ENCODE data around the gene TMPRSS13. TPM values are rescaled to one million over a fixed set of nuclear protein-coding genes. Genes with fewer than 3 reads are reported as not detected.

Gene TMPRSS13
- polyA plus RNA-seq, 1 experiment, result not detected

DNA sequence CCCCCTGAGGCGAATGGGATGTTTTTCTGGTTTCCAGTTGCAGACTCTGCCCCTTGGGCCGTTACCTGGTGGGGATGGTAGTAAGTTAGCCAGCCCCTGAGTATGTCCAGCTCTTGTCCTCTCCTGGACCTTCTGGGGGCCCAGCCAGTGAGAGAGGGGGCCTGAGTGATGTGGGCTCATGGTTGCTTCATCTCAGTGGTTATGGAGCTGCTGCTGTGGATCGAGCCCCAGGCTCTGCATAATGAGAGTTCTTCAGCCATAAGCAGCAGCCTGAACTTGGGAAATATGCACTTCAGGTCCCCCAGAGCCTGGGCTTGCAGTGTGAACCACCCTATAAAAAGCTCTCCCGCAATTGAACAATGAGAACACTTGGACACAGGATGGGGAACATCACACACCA is 5.9 kb downstream of the TMPRSS13 start:
- H3K36me3 ChIP-seq (ENCODE audit: control insufficient read depth, insufficient read depth, low read length), result no peaks in the 10 kb centered on the region
- no peak for DNase-seq (ENCODE audit: low read depth)
- TF ChIP-seq, protein P1, sequence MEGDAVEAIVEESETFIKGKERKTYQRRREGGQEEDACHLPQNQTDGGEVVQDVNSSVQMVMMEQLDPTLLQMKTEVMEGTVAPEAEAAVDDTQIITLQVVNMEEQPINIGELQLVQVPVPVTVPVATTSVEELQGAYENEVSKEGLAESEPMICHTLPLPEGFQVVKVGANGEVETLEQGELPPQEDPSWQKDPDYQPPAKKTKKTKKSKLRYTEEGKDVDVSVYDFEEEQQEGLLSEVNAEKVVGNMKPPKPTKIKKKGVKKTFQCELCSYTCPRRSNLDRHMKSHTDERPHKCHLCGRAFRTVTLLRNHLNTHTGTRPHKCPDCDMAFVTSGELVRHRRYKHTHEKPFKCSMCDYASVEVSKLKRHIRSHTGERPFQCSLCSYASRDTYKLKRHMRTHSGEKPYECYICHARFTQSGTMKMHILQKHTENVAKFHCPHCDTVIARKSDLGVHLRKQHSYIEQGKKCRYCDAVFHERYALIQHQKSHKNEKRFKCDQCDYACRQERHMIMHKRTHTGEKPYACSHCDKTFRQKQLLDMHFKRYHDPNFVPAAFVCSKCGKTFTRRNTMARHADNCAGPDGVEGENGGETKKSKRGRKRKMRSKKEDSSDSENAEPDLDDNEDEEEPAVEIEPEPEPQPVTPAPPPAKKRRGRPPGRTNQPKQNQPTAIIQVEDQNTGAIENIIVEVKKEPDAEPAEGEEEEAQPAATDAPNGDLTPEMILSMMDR (IDR thresholded peaks at IDR 0.05; ENCODE audit: insufficient read depth, low read depth, low read length), result no peak
- no peak overlapping the region for H3K4me3 ChIP-seq (ENCODE audit: low read depth, low read length)
- H3K27me3 ChIP-seq (ENCODE audit: control insufficient read depth, insufficient read depth, low read length), result peaks cover 3% of the 10 kb centered on the region
- ChIA-PET POLR2A (no interaction called here), CTCF (interaction anchor here (0.6 to 1.0 kb wide), 3 partner anchors 11 to 39 kb away, joined by 3 to 4 read pairs (median 4); no protein-coding TSS in a partner anchor)

DNA sequence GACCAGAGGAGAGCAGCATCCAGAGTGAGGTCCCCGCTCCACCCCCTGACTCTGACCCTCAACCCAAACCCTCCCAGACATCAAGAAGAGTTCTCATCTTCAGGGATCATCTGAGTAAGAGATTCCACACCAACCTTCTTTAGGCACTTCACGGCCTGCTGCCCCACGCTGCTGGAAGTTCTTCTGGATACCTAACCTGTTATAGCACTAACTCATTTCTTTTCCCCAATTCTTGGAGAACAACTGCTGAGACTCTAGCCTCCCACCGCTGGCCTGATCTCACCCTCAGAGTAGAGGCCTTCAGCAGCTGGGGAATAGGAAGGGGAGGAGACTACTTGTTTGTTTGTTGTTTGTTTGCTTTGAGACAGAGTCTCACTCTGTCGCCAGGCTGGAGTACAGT is 7.3 kb downstream of the TMPRSS13 start:
- H3K4me3 ChIP-seq (ENCODE audit: low read depth, low read length), result no peak overlapping the region
- ChIA-PET CTCF (no interaction called here), POLR2A (no interaction called here)
- H3K27me3 ChIP-seq (ENCODE audit: control insufficient read depth, insufficient read depth, low read length), result no peaks in the 10 kb centered on the region; the same call in none of the 2 replicates
- H3K36me3 ChIP-seq (ENCODE audit: control insufficient read depth, insufficient read depth, low read length), result no peaks in the 10 kb centered on the region
- DNase-seq (ENCODE audit: low read depth), result no peak
- TF ChIP-seq, protein P1 (IDR thresholded peaks at IDR 0.05; ENCODE audit: insufficient read depth, low read depth, low read length), result no peak

DNA sequence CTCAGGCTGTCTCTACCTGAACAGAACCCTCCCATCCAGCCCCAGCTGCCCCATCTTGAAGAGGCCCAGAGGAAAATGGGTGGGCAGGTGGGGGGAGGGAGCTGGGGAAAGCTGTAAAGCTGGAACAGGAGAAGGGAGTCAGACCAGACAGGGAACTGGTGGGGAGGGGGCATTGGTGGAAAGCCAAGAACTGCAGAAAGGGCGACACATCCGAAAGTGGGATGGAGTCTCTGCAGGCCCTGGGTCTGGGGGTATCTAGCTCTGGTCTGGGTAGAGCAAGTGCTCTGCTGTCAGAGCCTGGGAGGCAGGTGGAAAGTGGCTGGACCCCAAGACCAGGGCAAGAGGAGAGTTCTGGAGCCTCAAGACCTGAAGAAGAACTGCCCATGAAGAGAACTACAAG is 7.7 kb downstream of the TMPRSS13 start:
- ChIA-PET POLR2A (no interaction called here), CTCF (interaction anchor here (0.6 kb wide), 1 partner anchor 453 kb away, joined by 3 read pairs; no protein-coding TSS in a partner anchor)
- H3K4me3 ChIP-seq (ENCODE audit: low read depth, low read length), result no peak overlapping the region
- TF ChIP-seq, protein P1 (IDR thresholded peaks at IDR 0.05; ENCODE audit: insufficient read depth, low read depth, low read length), result no peak
- H3K27me3 ChIP-seq (ENCODE audit: control insufficient read depth, insufficient read depth, low read length), result no peaks in the 10 kb centered on the region; the same call in none of the 2 replicates
- no peaks in the 10 kb centered on the region for H3K36me3 ChIP-seq (ENCODE audit: control insufficient read depth, insufficient read depth, low read length)
- DNase-seq (ENCODE audit: low read depth), result no peak

DNA sequence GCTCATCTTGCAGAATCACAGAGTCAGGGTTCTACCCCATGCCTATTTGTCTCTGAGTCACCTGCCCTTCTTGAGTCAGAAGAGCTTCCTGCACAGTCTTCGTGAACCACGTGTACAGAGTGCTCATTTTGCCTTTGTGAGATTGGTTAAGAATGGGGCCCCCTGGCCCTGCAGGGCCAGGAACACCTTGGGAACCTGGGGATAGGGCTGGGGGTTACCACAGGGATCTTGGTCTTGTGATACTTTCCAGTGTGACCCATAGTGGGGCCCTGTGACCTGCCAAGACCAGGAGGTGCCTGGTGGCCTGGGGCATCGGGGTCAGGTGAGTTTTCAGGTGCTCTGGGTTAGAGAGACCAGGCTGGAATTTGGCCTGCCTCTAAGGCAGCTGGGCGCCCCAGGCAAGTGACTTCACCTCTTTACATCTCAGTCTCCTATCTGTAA is 9.4 kb downstream of the TMPRSS13 start:
- no peak for DNase-seq (ENCODE audit: low read depth)
- ChIA-PET CTCF (interaction anchor here (0.9 to 1.1 kb wide), 3 partner anchors 9 to 112 kb away, joined by 3 to 4 read pairs (median 3); no protein-coding TSS in a partner anchor), POLR2A (no interaction called here)
- no peak overlapping the region for H3K4me3 ChIP-seq (ENCODE audit: low read depth, low read length)
- H3K27me3 ChIP-seq (ENCODE audit: control insufficient read depth, insufficient read depth, low read length), result no peaks in the 10 kb centered on the region; the same call in none of the 2 replicates
- TF ChIP-seq, protein P1 (IDR thresholded peaks at IDR 0.05; ENCODE audit: insufficient read depth, low read depth, low read length), result no peak
- H3K36me3 ChIP-seq (ENCODE audit: control insufficient read depth, insufficient read depth, low read length), result no peaks in the 10 kb centered on the region

DNA sequence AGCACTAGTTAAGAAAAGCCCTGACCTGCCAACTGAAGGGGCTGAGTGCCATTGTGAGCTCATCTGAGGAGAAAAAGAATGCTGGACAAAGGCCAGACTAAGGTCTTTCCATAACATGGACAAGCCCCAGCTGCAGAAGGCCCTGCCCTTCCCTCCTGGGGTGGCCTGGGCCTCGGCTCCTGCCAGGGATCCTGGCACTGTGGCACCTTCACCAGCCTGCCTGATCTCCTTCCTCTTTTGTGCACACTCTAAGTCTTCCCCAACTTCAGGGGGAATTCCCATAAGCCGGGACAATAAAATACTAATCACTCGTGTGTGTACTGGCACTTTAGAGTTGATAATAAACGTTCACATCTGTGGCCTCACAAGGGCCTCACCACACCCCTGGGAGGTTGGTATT is 9.9 kb downstream of the TMPRSS13 start:
- no peak overlapping the region for H3K4me3 ChIP-seq (ENCODE audit: low read depth, low read length)
- H3K36me3 ChIP-seq (ENCODE audit: control insufficient read depth, insufficient read depth, low read length), result no peaks in the 10 kb centered on the region
- TF ChIP-seq, protein P1 (IDR thresholded peaks at IDR 0.05; ENCODE audit: insufficient read depth, low read depth, low read length), result no peak
- CTCF ChIA-PET, result interaction anchor here (0.9 to 1.1 kb wide), 3 partner anchors 9 to 112 kb away, joined by 3 to 4 read pairs (median 3); no protein-coding TSS in a partner anchor
- no peak for DNase-seq (ENCODE audit: low read depth)
- POLR2A ChIA-PET, result no interaction called here
- no peaks in the 10 kb centered on the region; the same call in none of the 2 replicates for H3K27me3 ChIP-seq (ENCODE audit: control insufficient read depth, insufficient read depth, low read length)

Measured in BJ (cell line).